22Rv1 (cell line): ENCODE measurements around the gene PROKR2.

ENCODE experiments used
- H3K27ac ChIP-seq: fragments of 450-650 bp; 2 replicates; pipeline ENCODE4 v1.5.1; 2017
- ZFX ChIP-seq: fragments of 450-650 bp; IDR thresholded peaks from 2 replicates; pipeline ENCODE4 v1.6.1; 2017; ENCODE audit warnings: antibody characterized with exemption, borderline replicate concordance
- TF ChIP-seq, protein P1 (sequence below): fragments of 450-650 bp; IDR thresholded peaks from 2 replicates; pipeline ENCODE4 v1.5.1; 2017; ENCODE audit warnings: mild to moderate bottlenecking

PROKR2 gene

DNA sequence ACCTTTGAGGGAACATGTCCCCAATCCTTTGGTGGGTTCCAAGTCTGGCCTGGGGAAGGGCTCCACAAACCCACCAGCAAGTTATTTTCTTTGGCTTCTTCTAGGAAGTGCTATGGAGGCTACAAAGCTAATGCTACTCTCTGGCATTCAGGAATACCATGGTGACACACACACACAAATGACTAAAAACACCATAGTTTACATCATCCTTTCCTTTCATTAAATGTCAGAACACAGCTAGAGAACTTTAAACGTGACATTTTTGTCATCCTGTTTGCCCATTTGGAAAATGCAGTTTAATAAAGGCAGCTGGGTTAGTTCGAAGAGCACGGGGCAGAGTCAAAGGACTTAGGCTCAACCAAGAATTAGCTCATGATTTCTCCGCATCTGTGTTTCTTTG, 40.2 kb upstream of the PROKR2 start:
- TF ChIP-seq, protein P1, sequence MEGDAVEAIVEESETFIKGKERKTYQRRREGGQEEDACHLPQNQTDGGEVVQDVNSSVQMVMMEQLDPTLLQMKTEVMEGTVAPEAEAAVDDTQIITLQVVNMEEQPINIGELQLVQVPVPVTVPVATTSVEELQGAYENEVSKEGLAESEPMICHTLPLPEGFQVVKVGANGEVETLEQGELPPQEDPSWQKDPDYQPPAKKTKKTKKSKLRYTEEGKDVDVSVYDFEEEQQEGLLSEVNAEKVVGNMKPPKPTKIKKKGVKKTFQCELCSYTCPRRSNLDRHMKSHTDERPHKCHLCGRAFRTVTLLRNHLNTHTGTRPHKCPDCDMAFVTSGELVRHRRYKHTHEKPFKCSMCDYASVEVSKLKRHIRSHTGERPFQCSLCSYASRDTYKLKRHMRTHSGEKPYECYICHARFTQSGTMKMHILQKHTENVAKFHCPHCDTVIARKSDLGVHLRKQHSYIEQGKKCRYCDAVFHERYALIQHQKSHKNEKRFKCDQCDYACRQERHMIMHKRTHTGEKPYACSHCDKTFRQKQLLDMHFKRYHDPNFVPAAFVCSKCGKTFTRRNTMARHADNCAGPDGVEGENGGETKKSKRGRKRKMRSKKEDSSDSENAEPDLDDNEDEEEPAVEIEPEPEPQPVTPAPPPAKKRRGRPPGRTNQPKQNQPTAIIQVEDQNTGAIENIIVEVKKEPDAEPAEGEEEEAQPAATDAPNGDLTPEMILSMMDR, result no peak
- TF ChIP-seq ZFX, result no peak
- H3K27ac ChIP-seq, result no peak overlapping the region

DNA sequence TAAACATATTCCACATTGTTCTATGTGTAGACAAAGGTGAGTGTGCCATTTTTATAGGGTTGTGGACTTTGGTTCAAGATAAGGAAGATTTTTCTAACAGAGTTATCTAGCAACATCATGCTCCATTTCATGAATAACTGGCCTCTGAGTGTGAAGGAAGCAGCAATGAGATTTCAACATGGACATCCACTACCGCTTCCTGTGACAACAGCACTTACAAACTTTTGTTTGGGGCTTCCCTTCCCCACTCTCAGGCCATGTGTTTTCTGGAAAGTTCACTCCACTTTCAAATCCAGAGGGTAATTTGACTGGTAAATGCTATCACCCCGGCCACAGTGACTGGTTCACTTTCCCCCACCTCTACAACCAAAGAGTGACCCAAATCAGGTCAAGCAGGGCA, 38.1 kb upstream of the PROKR2 start:
- TF ChIP-seq ZFX, result no peak
- TF ChIP-seq, protein P1, result no peak
- no peak overlapping the region for H3K27ac ChIP-seq

DNA sequence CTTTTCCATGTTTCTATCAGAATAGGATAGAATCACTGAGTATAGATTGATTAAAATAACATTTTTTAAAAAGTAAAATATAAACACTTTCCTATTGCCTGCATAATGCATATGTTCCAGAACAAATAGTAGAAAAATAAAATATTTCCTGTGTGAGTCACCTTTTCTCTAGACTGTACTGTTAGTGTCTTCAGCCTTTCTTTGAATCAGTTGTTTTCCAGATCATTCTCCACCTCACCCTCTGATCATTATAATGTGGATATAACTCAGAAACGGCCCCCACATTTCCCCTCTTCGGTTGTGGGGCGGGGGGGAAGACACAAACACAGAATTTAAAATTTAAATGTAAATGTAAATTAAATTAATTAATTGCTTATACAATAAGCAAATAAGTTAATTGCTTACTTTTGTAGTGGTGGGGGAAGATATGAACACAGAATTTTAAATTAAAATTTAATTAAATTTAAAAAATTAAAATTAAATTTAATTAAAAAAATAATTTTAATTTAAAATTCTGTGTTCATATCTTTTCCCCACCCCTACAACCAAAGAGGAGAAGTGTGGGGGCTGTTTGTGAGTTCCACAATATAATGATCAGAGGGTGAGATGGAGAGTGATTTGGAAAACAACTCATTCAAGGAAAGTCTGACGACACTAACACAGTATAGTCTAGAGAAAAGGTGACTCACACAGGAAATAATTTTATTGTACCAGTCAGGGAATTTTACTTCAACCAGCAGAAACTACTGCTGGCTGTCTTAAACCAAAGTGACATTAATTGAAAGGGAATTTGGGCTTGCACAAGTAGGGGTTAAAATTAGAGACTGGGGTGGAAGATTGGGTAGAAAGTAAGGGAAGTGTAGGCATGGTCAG, 37.1 kb upstream of the PROKR2 start:
- no peak overlapping the region for H3K27ac ChIP-seq
- no peak for TF ChIP-seq ZFX
- TF ChIP-seq, protein P1, result no peak

DNA sequence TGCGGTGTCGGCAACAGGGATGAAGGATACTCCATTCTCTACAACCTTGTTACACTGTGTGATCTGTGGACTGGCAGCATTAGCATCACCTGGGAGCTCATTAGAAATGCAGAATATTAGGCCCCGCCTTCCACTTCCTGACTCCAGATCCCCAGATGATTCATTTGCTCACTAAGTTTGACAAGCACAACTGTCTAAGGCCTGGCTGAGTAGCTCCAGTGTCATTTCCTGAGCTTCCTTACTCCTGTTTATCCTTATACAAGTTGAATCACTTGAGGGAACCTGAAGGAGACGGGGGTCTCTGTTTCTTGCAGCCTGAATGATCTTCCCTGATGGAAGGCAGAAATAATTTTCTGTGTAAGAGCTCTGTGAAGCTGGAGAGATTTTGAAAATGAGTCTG, 32.7 kb upstream of the PROKR2 start:
- TF ChIP-seq, protein P1, result no peak
- no peak for TF ChIP-seq ZFX
- no peak overlapping the region for H3K27ac ChIP-seq

DNA sequence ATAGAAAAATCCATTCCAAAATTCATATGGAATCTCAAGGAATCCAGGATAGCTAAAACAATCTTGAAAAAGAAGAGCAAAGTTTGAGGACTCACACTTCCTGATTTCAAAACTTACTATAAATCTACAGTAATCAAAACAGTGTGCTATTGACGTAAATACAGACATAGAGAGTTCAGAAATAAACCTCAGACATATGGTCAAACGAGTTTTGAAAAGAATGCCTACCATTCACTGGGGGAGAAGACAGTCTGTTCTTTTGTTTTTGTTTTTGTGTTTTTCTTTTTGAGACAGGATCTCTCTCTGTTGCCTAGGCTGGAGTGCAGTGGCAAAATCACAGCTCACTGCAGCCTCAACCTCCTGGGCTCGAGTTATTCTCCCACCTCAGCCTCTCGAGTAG, 25.3 kb upstream of the PROKR2 start:
- H3K27ac ChIP-seq, result no peak overlapping the region
- no peak for TF ChIP-seq ZFX
- TF ChIP-seq, protein P1, result no peak

DNA sequence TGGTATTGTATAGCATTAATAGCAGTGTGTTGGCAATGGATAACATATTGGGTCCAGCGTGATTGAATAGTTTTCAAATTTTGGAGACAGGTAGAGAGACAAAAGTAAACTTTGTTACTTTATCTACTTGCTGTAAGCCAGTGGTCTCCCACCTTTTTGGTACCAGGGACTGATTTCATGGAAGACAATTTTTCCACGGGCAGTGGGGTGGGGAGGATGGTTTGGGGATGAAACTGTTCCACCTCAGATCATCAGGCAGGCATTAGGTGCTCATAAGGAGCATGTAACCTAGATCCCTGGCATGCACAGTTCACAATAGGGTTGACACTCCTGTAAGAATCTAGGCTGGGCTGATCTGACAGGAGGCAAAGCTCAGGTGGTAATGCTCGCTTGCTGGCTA, 14.6 kb upstream of the PROKR2 start:
- no peak overlapping the region for H3K27ac ChIP-seq
- TF ChIP-seq, protein P1, result no peak
- TF ChIP-seq ZFX, result no peak

DNA sequence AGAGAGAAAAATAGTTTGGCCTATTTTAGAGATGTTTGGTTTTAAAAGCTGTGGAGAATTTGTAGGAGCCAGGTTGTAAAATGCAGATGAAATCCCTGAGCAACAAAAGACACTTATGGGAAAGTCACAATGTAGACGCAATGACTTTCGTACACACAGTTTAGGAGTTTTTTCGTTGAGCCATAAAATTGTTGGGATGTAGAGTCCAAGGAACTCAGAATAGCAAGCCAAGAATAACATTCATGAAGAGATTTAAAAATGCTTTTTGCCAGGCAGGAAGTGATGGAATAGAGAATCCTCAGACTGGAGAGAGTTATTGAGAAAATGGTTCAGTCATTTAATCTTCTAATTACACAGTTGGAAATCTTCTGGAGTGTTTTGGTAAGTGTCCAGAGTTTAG, 11.5 kb upstream of the PROKR2 start:
- no peak overlapping the region for H3K27ac ChIP-seq
- TF ChIP-seq ZFX, result no peak
- TF ChIP-seq, protein P1, result no peak
